GM21576 (cell line): ENCODE results near the gene SETMAR.
A peak's percentile ranks its signal among the peaks of the same experiment; 100 is the strongest.

Experiments
- ATAC-seq: cut with Tn5 transposase; IDR thresholded peaks from one replicate; pipeline ENCODE4 v1.9.1; 2021; ENCODE audit warnings: mild to moderate bottlenecking, moderate library complexity; ENCODE audit not compliant: unreplicated experiment

SETMAR gene

DNA sequence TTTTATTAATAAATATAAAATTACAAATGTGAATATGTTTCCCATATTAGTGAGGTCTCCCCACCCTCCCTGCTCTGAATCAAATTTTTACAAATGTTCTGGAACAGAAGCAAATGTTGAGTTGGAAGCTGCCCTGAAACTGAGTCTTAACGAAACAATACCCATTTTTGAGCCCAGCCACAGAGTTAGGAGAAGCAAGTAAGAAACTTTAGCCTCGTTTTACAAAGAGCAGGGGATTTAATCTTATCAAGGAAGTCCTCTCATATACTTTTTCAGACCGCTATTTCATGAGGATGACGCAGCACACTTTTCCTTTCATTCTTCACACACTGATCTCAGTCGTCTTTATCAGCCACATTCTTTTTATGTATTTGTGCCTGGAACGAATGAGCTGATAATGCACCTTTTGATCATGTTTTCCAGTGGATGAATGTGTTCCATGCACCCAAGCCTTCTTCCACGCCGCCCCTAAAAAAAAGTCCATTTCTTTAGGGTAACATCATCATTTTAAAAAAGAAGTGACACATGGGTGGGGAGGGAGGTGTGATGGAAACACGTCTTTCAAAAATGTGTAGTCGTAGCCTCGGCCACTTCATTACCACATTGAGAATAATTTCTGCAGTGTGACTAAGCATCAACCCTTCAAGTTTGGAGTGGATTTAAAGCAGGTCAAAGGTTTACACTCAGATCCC is 48.1 kb downstream of the SETMAR start:
- ATAC-seq, result peak; percentile 34

DNA sequence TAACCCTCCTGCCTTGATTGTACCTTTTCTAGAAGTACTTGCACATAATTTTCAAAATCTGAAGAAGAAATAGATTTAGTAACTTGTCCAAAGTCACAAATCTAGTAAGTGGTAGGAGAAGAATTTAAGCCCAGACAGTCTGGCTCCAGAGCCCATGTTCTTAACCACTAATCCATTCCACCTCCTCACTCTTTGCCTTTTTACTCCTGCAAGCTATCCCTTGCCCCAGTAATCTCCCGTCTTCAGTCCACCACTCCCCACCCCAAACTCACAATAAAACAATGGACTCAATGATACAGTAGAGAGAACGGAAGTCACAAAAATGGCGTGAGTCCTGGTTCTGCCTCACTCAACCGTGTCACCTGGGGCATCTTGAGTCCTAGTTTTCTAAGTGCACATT is 48.7 kb downstream of the SETMAR start:
- no peak for ATAC-seq

DNA sequence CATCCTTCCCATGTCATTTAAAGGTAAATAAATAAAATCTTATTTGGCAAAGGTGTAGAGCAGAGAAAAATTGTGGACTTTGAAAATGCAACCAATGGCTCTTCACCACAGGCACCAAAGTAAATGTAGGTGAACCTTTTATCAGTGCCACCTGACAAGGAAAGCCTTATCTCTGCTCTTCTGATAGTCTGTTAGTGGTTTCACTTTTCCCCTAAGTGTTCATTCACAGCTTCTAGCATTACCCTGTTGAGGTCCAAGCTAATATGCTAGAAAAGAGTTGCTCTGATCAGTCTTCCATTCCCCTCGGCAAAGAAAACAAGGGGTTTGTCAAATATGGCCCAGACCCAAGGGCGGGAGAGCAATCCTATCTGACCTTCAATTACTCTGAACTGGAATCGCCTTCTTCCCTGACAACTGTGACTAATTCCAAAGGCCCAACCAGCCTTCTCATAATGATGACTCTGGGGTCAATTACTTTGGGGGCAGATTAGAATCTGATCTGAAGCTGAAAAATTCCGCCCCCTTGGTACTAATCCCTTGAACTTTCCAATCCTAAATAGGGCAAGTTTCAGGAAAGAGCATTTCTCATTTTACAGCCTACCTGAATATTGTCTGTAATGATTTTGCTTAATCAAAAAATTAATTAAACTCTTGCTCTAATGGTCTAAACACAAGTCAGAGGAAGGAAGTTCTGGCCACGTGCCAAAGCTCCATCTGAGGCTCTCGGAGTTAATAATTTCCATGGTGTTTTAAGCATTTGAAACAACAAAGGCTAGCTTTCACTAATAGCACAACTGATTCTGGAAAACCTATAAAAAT is 52.4 kb downstream of the SETMAR start:
- no peak for ATAC-seq

DNA sequence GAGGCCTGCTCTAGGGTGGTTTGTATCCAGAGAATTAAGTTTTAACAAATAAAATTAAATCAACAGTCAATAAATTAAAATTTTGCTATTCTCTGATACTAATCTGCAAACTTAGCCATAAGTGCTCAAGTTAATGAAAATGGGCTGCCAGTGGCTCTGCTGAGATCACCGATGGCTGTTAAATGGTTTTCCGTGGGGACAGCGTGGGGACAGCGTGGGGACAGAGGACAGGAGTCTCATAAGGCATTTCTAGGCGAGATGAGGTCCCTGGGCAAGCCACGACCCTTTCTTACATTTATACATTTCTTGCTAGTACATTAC is 53.0 kb downstream of the SETMAR start:
- ATAC-seq, result no peak

DNA sequence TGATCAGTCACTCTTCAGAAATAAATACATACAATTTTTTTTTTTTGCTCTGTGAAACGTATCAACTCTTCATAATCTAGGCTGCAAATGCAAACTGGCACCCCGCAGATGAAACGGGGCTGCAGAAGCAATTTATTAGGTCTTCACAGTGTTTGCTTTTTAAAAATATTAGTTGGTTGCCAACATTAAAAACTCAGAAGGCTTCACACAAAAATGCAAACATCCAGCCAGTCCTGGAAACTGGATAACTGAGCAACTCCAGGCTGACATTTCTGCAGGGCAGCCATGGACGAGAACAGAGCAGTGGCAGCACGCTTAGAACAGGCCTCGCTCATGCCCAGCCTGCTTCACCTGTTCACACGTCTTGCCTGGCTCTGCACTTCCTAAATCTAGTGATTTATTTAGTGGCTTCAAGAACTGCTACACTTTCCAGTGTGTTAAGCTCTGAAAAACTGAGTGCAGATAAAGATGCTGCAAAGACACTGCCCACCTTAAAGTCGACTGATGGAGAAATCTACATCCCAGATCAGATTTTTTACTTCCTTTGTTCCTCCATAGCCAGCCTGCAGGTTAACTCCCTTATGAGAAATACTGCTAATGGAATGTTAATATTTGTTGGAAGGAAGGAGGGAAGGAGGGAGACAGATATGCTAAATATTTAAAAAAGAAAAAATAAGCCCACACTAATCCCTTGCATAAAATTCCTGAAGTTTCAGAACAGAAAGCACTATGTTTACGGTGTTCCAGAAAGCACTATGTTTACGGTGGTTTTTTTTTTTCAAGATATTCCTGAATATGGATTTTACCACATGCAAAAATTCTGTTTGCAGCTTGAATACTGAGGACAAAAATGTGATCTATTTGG is 53.6 kb downstream of the SETMAR start:
- ATAC-seq, result no peak

DNA sequence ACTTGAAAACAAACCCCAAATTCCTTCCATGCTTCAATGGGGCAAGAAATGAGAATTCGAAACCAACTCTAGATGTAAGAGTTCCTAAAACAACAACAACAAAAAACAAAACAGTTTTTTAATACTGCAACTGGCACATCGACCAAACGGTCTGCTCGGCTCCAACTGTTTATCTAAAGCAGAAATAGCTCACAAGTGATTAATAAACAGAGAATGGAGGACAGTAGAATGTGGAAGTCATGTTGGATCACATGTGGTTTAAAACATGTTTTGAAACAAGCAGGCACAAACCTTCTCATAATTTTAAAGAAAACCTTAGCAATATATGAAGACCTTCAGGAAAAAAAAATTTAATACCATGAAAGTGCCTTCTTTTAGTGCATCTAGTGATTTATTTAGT is 55.1 kb downstream of the SETMAR start:
- no peak for ATAC-seq

DNA sequence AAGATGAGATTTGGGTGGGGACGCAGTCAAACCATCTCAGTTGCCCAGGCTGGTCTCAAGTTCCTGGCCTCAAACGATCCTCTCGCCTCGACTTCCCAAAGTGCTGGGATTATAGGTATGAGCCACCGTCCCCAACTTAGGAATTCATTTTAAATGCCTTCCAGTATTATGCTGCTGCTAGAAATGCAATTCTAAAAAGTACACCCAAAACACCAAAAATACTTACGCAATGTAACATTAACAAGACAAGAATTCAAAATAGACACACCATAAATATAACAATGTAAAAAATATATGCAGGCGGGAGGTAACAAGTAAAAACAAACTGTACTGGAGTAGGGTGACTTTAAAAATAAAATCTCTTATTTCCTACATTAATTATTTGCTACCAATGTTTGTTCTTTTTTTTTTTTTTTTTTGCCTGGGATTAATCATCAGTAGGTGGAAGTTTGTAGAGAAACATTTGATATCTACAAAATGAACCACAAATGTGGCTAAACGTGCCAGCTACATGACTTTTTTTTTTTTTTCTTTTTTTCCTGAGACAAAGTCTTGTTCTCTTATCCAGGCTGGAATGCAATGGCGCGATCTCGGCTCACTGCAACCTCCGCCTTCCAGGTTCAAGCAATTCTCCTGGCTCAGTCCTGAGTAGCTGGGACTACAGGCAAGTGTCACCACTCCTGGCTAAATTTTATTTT is 56.8 kb downstream of the SETMAR start:
- ATAC-seq, result no peak

DNA sequence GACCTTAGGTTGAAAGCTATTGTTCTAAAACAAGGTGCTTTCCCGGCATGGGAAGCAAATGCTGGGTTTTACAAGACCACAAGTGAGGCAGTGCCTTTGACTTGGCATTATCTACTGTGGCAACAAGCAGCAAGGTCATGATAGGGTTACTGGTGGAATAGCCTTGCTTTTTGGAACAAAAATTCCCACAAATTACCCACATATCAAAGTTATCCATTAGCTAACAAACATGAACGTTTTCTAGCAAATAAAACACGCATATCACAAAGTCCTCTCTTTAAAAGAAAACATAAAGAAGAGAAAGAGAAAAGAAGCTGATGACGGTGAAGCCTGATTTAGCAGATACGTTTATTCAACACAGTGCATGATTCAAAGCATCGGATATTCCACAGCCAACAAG is 57.6 kb downstream of the SETMAR start:
- no peak for ATAC-seq

DNA sequence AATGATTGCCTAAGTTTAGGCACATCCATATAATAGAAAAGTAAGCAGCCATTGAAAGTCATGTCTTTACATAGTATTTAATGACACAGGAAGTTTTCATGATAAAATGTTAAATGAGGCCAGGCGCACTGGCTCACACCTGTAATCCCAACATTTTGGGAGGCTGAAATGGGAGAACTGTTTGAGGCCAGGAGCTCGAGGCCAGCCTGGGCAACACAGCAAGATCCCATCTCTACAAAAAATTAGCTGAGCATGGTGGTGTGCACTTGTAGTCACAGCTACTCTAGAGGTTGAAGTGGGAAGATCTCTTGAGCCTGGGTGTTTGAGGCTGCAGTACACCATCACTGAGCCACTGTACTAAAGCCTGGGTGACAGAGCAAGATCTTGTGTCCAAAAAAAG is 59.4 kb downstream of the SETMAR start:
- no peak for ATAC-seq
